ENCODE data around the gene CACNG8.
"Not testable (repeated sequence)": the region's sequence is repeated elsewhere in the genome, so short reads cannot be mapped to it uniquely, and the experiment has no call there.

CACNG8 gene

GRCh38 chr19:53962887-53963431, at the start of gene CACNG8:
Gene CACNG8, plus strand, starts transcription at chr19:53962937.
- no peak for DNase-seq (ENCODE audit: low spot score)

GRCh38 chr19:53915000-53915399, 47.7 kb upstream of the CACNG8 start:
- no peak for DNase-seq (ENCODE audit: low spot score)

- no peak for DNase-seq (ENCODE audit: low spot score)
Observed at GRCh38 chr19:53916004-53916403, 46.7 kb upstream of the CACNG8 start.

DNA sequence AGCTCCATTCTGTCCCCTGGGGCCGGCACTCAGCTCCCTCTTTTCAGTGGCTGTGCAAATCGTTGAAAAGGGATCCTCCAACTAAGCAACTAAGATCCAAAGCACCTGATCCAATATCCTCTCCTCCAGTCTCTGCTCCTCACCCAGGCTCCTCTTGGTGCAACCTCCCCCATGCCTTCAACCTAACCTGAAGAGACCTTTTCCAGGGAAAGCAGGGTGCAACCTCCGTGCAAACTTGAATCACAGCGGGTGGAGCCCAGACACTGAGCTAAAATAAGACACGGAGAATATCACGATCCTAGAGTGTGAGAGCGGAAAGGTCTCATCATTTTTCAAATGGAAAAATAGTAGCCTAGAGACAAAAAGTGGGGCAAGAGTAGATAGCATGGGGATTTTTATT, 45.4 kb upstream of the CACNG8 start:
- DNase-seq (ENCODE audit: low spot score): no peak

- no peak for DNase-seq (ENCODE audit: low spot score)
Observed at GRCh38 chr19:53927739-53928138, 35.0 kb upstream of the CACNG8 start.

DNA sequence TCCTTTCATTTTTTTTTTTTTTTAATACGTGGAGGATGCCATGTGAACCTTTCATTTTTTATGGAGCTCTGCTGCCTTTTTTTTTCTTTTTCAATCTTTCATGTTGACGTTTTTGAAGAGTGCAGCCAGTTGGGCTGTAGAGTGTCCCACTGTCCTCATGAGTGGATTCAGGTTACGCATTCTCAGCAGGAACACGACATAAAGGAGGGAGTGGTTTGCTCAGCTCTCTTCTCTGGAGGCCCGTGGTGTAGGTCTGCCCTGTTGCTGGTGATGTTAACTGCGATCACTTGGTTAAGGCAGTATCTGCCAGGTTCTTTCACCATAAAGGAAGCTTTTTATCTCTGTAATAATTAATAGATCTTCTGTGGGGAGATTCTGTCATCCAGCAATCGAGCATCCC, 26.7 kb upstream of the CACNG8 start:
- DNase-seq (ENCODE audit: low spot score): no peak

DNA sequence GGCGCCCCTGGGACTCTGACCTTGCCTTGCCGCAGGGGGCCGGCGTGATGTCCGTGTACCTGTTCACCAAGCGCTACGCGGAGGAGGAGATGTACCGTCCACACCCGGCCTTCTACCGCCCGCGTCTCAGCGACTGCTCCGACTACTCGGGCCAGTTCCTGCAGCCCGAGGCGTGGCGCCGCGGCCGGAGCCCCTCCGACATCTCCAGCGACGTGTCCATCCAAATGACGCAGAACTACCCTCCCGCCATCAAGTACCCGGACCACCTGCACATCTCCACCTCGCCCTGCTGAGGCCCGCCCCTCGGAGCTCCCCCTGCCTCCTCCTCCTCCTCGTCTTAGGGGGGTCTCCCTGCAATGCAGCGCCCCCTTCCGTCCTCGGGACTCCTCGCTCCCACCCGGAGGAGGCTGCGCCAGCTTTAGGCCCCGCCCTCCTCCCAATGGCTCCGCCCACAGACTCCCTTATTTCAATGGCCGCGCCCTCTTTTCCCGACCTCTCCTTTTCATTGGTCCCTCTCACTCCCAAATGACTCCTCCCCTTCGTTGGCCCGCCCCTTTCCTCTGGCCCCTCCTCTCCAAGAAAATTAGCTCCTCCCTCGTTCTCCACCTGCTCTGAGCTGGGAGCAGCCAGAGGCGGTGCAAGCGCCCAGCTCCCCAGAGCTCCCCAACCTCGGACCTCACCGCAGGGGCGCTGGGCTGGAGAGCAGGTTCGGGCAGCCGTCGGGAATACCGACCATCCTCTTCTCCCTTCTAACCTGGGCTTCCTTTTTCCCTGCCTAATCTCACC, 20.5 kb upstream of the CACNG8 start:
- DNase-seq (ENCODE audit: low spot score): peak; percentile 41

DNA sequence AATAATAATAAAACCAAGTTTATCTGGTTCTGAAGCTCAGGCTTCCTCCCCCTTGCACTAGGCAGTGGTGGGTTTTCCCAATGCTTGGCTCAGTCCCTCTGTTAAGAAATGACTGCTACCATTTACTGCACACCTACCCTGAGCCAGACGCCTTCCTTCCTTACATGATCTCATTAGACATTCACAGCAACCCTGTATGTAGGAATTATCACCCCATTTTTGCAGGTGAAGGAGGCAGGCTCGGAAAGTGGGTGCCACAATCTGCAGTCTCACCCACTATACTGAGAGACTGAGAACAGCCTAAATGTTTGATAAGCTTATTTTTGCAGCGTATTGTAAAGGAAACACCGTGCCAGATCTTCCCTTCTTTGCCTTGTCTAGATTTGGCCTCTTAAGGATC, 18.3 kb upstream of the CACNG8 start:
- DNase-seq (ENCODE audit: low spot score): no peak

- DNase-seq (ENCODE audit: low spot score): no peak
Observed at GRCh38 chr19:53944933-53945332, 17.8 kb upstream of the CACNG8 start.

DNA sequence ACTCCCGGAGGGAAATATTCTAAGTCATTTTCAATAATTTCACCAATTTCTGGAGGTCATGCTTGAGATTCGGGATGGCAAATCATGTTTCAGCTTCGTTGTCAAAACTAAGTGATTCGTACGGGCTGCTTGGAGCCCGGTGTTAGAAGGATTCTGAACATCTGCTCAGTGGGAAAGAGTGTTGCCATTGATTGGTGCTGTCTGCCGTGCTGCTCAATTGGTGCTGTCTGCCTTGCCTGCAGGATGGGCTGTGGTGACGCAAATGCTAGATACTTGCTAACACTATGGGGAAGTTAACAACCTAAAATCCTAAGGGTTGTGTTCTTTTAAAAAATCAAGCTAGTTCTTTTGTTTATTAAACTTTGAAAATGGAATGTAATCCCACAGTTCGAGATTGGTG, 17.3 kb upstream of the CACNG8 start:
- no peak for DNase-seq (ENCODE audit: low spot score)

DNA sequence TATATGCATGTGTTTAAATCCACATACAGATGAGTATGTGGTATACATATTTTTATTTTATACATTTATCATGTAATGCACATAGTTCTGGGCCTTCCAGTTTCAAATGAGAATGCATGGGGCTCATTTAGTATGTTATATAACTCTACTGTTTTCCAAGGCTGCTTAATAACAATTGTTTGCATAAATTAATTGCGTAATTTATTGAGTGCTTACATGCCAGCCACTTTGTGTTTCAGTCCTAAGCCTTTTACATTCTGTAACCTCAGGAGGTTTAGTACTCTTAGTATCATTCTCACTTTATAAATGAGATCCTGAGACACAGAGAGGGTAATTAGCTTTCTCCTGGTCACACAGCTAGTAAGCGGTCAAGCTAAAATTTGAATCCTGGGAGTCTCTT, 16.7 kb upstream of the CACNG8 start:
- no peak for DNase-seq (ENCODE audit: low spot score)

DNA sequence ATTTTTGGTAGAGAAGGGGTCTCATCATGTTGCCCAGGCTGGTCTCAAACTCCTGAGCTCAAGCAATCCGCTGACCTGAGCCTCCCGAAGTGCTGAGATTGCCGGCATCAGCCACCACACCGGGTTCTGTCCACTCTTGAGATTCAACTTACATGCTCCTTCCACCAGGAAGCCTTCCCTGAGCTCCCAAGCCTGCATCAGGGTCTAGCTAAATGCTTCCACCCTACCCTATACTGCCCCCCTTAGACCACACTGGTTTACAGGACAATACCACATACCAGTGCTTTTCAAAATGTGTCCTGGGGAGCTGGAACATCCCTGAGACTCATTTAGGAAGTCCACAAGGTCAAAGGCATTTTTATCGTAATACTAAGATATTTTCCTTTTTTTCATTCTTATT, 15.1 kb upstream of the CACNG8 start:
- DNase-seq (ENCODE audit: low spot score): peak; percentile 42

DNA sequence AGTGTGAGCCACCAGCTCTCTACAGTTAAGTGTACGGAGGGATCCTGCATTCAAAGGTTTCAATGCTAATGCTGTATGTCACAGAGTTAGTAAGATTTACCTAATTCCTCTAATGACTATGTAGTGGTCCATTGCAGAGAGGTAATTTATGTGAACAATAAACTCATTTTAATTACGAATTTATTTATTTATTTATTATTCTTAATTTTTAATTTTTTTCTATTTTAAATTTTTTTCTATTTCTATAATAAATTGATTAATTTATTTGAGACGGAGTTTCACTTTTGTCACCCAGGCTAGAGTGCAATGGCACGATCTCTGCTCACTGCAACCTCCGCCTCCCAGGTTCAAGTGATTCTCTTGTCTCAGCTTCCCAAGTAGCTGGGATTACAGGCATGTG, 14.1 kb upstream of the CACNG8 start:
- DNase-seq (ENCODE audit: low spot score): not testable (repeated sequence)

DNA sequence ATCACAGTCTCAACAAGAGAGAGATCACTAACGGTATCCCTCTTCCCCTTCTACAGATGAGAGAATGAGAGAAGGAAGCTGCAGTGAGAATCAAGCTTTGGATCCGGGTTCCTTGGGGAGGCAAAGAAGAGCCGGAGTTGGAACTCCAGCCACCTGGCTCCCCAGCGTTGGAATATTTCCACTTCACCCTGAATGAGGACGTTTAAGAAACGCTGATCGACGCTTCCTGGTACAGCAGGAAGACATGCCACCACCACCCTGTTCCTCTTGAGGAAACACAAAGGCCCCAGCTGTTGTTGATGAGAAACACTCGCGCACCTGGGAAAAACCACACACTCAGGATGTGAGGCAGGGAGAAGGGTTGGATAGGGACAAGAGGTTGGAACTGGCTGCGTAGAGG, 11.3 kb upstream of the CACNG8 start:
- DNase-seq (ENCODE audit: low spot score): no peak

DNA sequence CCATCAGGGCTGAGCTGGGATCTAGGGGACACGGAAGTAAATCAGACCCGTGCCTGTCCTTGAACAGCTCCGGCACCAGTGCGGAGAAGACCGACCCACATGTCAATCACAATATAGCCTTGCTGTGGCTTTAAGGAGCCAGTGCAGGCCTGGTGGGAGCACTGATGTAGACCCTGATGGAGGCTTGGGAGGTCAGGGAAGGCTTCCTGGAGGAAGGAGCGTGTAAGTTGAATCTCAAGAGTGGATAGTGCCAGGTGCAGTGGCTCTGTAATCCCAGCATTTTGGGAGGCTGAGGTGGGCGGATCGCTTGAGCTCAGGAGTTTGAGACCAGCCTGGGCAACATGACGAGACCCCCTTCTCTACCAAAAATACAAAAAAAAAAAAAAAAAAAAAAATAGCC, 10.8 kb upstream of the CACNG8 start:
- no peak for DNase-seq (ENCODE audit: low spot score)

- no peak for DNase-seq (ENCODE audit: low spot score)
Observed at GRCh38 chr19:53953383-53953782, 9.4 kb upstream of the CACNG8 start.

DNA sequence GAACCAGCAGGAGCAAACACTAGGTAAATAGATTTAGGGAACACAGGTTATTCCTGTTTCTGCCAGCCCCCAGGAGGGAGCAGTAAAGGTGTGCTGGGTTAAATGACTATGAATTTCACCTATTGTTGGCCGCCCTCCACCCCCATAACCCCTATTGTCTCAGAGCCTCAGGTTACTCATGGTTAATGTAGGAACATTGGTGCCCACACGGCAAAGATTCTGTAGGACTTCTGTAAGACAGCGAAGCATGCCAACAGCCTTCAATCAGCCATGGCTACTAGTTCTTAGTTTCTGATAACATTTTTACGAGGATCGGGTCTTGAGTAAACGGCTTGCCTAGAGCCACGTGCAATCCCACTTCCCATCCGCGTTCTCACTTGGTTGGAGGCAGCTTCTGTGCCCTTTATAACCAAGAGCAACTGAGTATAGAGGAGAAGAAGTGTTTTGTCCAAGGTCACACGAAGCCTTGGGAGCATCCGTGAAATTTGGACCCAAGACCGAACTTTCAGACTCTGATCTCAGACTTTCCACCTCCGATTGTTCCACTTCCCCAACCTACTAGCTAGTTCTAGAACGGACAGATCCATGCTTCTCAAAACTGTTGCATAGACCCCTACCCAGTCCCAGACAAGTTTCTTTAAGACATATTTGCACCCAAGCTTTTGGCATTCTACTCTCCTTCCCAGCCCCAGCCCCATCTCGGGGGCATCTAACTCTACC, 5.1 kb upstream of the CACNG8 start:
- DNase-seq (ENCODE audit: low spot score): no peak

DNA sequence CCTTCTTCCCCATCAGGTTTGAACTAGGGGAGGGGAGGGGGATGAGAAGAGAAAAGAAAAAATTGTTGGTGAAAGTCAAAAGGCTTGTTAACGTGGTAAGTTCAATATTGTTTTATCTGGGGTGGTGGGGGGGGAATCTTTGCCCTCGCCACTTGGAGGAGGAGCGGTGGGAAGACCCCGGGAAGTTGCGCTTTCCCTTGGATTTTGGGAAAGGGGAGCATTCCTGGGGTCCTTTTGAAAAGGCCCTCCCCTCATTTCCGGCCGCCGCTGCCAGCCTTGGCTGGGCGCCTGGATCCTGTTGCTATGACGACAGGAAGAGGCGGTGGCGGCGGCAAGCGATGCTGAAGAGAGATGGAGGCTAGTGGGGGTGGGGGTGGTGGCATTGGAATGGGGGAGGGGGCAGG, 4.6 kb upstream of the CACNG8 start:
- DNase-seq (ENCODE audit: low spot score): no peak

- DNase-seq (ENCODE audit: low spot score): no peak
Observed at GRCh38 chr19:53958823-53959757, 3.6 kb upstream of the CACNG8 start.

DNA sequence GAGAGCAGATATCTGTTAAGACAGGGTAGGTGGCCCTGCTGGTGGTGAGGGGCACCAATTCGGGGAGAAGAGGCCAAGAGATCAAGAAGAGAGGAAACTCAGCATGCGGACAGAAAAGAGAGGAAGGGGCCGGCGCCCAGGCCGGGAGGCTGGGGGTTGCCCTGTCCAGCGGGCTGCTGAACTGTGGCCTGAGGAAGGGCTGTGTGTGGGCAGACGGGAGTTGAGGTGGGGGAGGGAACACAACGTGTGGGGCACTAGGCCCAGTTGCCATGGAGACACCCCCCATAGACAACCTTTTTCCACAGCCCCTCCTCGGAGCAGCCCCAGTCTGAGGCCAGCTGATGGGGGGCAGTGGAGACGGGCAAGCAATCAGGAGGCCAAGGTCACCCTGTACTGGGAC, 2.5 kb upstream of the CACNG8 start:
- no peak for DNase-seq (ENCODE audit: low spot score)

DNA sequence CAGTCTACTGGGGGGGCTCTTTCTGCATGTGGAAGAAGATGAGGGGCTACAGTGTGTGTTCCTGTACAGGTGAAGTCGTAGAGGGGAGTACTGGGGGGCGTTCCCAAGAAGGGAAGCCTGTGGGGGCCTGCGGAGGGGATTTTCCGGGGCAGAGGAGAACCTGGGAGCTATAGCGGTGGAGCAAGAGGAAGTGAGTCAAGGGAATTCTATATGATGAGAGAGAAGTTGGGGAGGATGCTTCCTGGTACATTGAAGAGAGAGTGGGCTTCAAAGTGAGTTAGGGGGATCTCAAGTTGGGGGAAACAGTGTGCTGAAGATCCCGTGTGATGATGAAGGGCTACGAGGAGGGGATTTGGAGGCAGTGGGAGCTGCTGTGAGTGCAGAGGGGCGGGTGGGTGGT, 1.9 kb upstream of the CACNG8 start:
- no peak for DNase-seq (ENCODE audit: low spot score)

All from cerebellar cortex (tissue), 1 donor.